ENCODE data around the gene CENPB. TPM values are rescaled to one million over a fixed set of nuclear protein-coding genes. Genes with fewer than 3 reads are reported as not detected.

CENPB gene
- polyA plus RNA-seq, 1 donor (not counting 4 experiments of a cell fraction or from before 2014, with no cell fraction given), result 18.1 TPM

DNA sequence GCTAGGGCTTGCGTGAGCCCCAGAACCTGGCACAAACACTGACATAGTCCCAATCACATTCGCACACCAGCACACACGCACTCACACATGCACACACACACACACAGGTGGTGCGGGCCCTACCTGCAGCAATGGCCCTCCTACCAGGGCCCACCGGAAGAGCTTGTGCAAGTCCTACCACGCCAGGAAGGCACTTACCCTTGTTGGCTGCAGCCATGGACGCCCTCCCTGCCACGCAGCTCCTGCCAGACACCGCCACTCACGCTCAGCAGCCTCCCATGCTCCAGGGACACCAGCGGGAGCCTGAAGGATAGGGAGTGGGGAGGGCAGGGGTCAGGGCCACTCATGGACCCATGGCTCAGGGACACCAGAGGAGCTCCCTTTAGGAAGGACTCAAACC lies 26.7 kb downstream of the CENPB start:
- no peaks in the 10 kb centered on the region for H4K20me1 ChIP-seq (ENCODE audit: control insufficient read depth, extremely low read depth, insufficient read depth, low read length)
- FAIRE-seq, result no peak
- no peak overlapping the region for H3K9ac ChIP-seq (ENCODE audit: control insufficient read depth, extremely low read depth, insufficient read depth, low read length)
- H3K9me3 ChIP-seq (ENCODE audit: control insufficient read depth, low read depth, low read length), result no peaks in the 10 kb centered on the region
- H3K4me3 ChIP-seq (ENCODE audit: control insufficient read depth in 2 of 3, extremely low read depth in 1 of 3, insufficient read depth in 2 of 3, low read depth in 1 of 3, low read length in 3 of 3), result no peak overlapping the region
- H3K4me2 ChIP-seq (ENCODE audit: control insufficient read depth, extremely low read depth, insufficient read depth, low read depth, low read length), result no peak overlapping the region
- DNase-seq (ENCODE audit: low read depth, low spot score), result no peak
- H3K27me3 ChIP-seq (ENCODE audit: control insufficient read depth, extremely low read depth, insufficient read depth, low read length), result no peaks in the 10 kb centered on the region
- peaks cover 4% of the 10 kb centered on the region for H3K79me2 ChIP-seq (ENCODE audit: control insufficient read depth, insufficient read depth, low read length)
- no peak overlapping the region for H2AFZ ChIP-seq (ENCODE audit: control insufficient read depth, low read length)
- TF ChIP-seq, protein P1, sequence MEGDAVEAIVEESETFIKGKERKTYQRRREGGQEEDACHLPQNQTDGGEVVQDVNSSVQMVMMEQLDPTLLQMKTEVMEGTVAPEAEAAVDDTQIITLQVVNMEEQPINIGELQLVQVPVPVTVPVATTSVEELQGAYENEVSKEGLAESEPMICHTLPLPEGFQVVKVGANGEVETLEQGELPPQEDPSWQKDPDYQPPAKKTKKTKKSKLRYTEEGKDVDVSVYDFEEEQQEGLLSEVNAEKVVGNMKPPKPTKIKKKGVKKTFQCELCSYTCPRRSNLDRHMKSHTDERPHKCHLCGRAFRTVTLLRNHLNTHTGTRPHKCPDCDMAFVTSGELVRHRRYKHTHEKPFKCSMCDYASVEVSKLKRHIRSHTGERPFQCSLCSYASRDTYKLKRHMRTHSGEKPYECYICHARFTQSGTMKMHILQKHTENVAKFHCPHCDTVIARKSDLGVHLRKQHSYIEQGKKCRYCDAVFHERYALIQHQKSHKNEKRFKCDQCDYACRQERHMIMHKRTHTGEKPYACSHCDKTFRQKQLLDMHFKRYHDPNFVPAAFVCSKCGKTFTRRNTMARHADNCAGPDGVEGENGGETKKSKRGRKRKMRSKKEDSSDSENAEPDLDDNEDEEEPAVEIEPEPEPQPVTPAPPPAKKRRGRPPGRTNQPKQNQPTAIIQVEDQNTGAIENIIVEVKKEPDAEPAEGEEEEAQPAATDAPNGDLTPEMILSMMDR (optimal IDR thresholded peaks at IDR 0.05 in 1 of 3, IDR thresholded peaks at IDR 0.05 in 1 of 3, conservative IDR thresholded peaks at IDR 0.05 in 1 of 3; ENCODE audit: extremely low read depth in 1 of 3, insufficient read depth in 2 of 3, low read length in 3 of 3), result no peak
- no peak for TF ChIP-seq EZH2 (IDR thresholded peaks at IDR 0.05; ENCODE audit: low read length)
- H3K36me3 ChIP-seq (ENCODE audit: control insufficient read depth in 2 of 2, extremely low read depth in 1 of 2, insufficient read depth in 2 of 2, low read length in 2 of 2), result peaks cover 4 to 18% of the 10 kb centered on the region in 2 experiments
- H3K4me1 ChIP-seq (ENCODE audit: control insufficient read depth, extremely low read depth, insufficient read depth, low read length), result no peaks in the 10 kb centered on the region
- no peaks in the 10 kb centered on the region for H3K9me1 ChIP-seq (ENCODE audit: control insufficient read depth, extremely low read depth, insufficient read depth, low read length)
- dilution Hi-C loops (cut with MboI; ENCODE audit: extremely low pct_ligation_motif_present, low sequenced_read_pairs), result no loop called here
- H3K27ac ChIP-seq (ENCODE audit: control insufficient read depth, insufficient read depth, low read length), result no peak overlapping the region

DNA sequence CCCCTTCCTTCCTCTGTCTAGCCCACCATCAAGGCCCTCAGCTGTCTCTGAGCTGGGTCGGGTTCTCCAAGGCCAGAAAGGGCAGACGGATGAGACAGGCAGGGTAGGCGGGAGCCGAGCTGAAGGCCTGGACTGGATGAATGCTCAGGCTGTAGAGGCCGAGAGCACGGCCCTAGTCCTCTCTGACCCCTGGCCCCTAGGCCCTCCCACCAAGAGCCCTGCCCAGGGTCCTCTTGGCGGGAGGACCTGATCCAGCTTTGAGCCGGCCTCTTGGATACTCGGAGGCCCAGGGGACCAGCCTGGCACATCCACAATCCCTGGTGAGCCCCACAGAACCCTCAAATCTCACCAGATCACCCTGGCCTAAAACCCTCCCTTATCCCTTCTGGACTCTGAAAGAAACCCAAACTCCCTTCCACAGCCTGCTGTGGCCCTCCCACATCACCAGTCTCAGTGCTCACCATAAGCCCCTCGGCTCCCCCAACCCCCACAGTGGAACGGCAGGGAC lies 27.2 kb downstream of the CENPB start:
- Histone ChIP-seq H3K9me1 (ENCODE audit: control insufficient read depth, extremely low read depth, insufficient read depth, low read length) (no peaks in the 10 kb centered on the region), H3K4me2 (ENCODE audit: control insufficient read depth, extremely low read depth, insufficient read depth, low read depth, low read length) (no peak overlapping the region), H3K36me3 (ENCODE audit: control insufficient read depth in 2 of 2, extremely low read depth in 1 of 2, insufficient read depth in 2 of 2, low read length in 2 of 2) (peaks cover 4 to 16% of the 10 kb centered on the region in 2 experiments), H3K9me3 (ENCODE audit: control insufficient read depth, low read depth, low read length) (no peaks in the 10 kb centered on the region), H3K27me3 (ENCODE audit: control insufficient read depth, extremely low read depth, insufficient read depth, low read length) (no peaks in the 10 kb centered on the region), H3K9ac (ENCODE audit: control insufficient read depth, extremely low read depth, insufficient read depth, low read length) (no peak overlapping the region), H3K4me1 (ENCODE audit: control insufficient read depth, extremely low read depth, insufficient read depth, low read length) (no peaks in the 10 kb centered on the region), H2AFZ (ENCODE audit: control insufficient read depth, low read length) (no peak overlapping the region), H3K4me3 (ENCODE audit: control insufficient read depth in 2 of 3, extremely low read depth in 1 of 3, insufficient read depth in 2 of 3, low read depth in 1 of 3, low read length in 3 of 3) (no peak overlapping the region), H3K79me2 (ENCODE audit: control insufficient read depth, insufficient read depth, low read length) (peaks cover 3% of the 10 kb centered on the region), H3K27ac (ENCODE audit: control insufficient read depth, insufficient read depth, low read length) (no peak overlapping the region), H4K20me1 (ENCODE audit: control insufficient read depth, extremely low read depth, insufficient read depth, low read length) (no peaks in the 10 kb centered on the region)
- FAIRE-seq, result no peak
- TF ChIP-seq EZH2 (IDR thresholded peaks at IDR 0.05; ENCODE audit: low read length), result no peak
- TF ChIP-seq, protein P1 (optimal IDR thresholded peaks at IDR 0.05 in 1 of 3, IDR thresholded peaks at IDR 0.05 in 1 of 3, conservative IDR thresholded peaks at IDR 0.05 in 1 of 3; ENCODE audit: extremely low read depth in 1 of 3, insufficient read depth in 2 of 3, low read length in 3 of 3), result no peak
- dilution Hi-C loops (cut with MboI; ENCODE audit: extremely low pct_ligation_motif_present, low sequenced_read_pairs), result no loop called here
- no peak for DNase-seq (ENCODE audit: low read depth, low spot score)

All from keratinocyte (primary cell).